Measurements from ENCODE around the gene OR8D2. TPM values are rescaled to one million over a fixed set of nuclear protein-coding genes. Genes with fewer than 3 reads are reported as not detected.

The OR8D2 gene
- not detected in 2 replicates for total RNA-seq (ENCODE audit: low replicate concordance)

GRCh38 chr11:124320097-124320496 is at the start of gene OR8D2:
Gene OR8D2, minus strand, starts transcription at chr11:124320197. Its CDS starts 0 bp downstream, at chr11:124320197.

GRCh38 chr11:124313849-124314248 is 6.1 kb downstream of the OR8D2 start, which contains the start of gene OR8D1:
Gene OR8D1, minus strand, starts transcription at chr11:124313949. Its CDS starts 3,183 bp downstream, at chr11:124310766.

Other genes with a start within 250 kb of the OR8D2 start
- 11.4 and 18.1 TPM in 2 replicates for gene VWA5A, start 204.7 kb downstream of the OR8D2 start, total RNA-seq (ENCODE audit: low replicate concordance)
- not detected in 2 replicates for gene OR10D3, start 136.9 kb downstream of the OR8D2 start, total RNA-seq (ENCODE audit: low replicate concordance)
- not detected in 2 replicates for gene OR8G1, start 79.1 kb downstream of the OR8D2 start, total RNA-seq (ENCODE audit: low replicate concordance)
- not detected in 2 replicates for gene OR8G5, start 63.8 kb downstream of the OR8D2 start, total RNA-seq (ENCODE audit: low replicate concordance)
- gene OR8D1, start 6.2 kb downstream of the OR8D2 start, total RNA-seq (ENCODE audit: low replicate concordance) = not detected in 2 replicates
- not detected in 2 replicates for gene OR8B2, start 64.3 kb upstream of the OR8D2 start, total RNA-seq (ENCODE audit: low replicate concordance)
- gene OR8B3, start 78.8 kb upstream of the OR8D2 start, total RNA-seq (ENCODE audit: low replicate concordance) = not detected in 2 replicates
- not detected in 2 replicates for gene OR8B4, start 104.7 kb upstream of the OR8D2 start, total RNA-seq (ENCODE audit: low replicate concordance)
- not detected in 2 replicates for gene OR8B8, start 125.5 kb upstream of the OR8D2 start, total RNA-seq (ENCODE audit: low replicate concordance)
- not detected in 2 replicates for gene OR8B12, start 223.5 kb upstream of the OR8D2 start, total RNA-seq (ENCODE audit: low replicate concordance)
- not detected in 2 replicates for gene OR8A1, start 249.8 kb upstream of the OR8D2 start, total RNA-seq (ENCODE audit: low replicate concordance)

Data from smooth muscle cell of the coronary artery (primary cell).